GM19238 (cell line): ENCODE results near the gene VEPH1.

Experiments used
- DNase-seq: peaks from one replicate; pipeline ENCODE4 v3.0.0; 2011; ENCODE audit warnings: low spot score; ENCODE audit not compliant: insufficient read length

The VEPH1 gene

GRCh38 chr3:157310329-157311052 lies 192.7 kb downstream of the VEPH1 start:
- DNase-seq: no peak

GRCh38 chr3:157306502-157306901 lies 196.7 kb downstream of the VEPH1 start:
- DNase-seq: no peak

- DNase-seq: no peak
Observed at GRCh38 chr3:157305392-157305791, 197.8 kb downstream of the VEPH1 start.

GRCh38 chr3:157301755-157302154 lies 201.5 kb downstream of the VEPH1 start:
- DNase-seq: no peak

- no peak for DNase-seq
Observed at GRCh38 chr3:157300981-157301663, 202.1 kb downstream of the VEPH1 start.

GRCh38 chr3:157300094-157300493 lies 203.1 kb downstream of the VEPH1 start:
- DNase-seq: no peak

GRCh38 chr3:157297328-157297915 lies 205.8 kb downstream of the VEPH1 start:
- DNase-seq: no peak

GRCh38 chr3:157294953-157295352 lies 208.3 kb downstream of the VEPH1 start:
- DNase-seq: no peak

GRCh38 chr3:157294491-157294890 lies 208.7 kb downstream of the VEPH1 start:
- no peak for DNase-seq

GRCh38 chr3:157290766-157291165 lies 212.4 kb downstream of the VEPH1 start:
- DNase-seq: no peak

GRCh38 chr3:157285966-157286365 lies 217.2 kb downstream of the VEPH1 start:
- DNase-seq: no peak

GRCh38 chr3:157285141-157285540 lies 218.1 kb downstream of the VEPH1 start:
- no peak for DNase-seq

GRCh38 chr3:157284688-157285087 lies 218.5 kb downstream of the VEPH1 start:
- DNase-seq: no peak

GRCh38 chr3:157282261-157283191 lies 220.7 kb downstream of the VEPH1 start:
- no peak for DNase-seq

- DNase-seq: no peak
Observed at GRCh38 chr3:157280786-157281185, 222.4 kb downstream of the VEPH1 start.

- DNase-seq: no peak
Observed at GRCh38 chr3:157280354-157280753, 222.9 kb downstream of the VEPH1 start.

GRCh38 chr3:157279237-157279636 lies 224.0 kb downstream of the VEPH1 start:
- DNase-seq: no peak

GRCh38 chr3:157276801-157277200 lies 226.4 kb downstream of the VEPH1 start:
- DNase-seq: no peak

GRCh38 chr3:157275832-157276231 lies 227.4 kb downstream of the VEPH1 start:
- DNase-seq: no peak

- no peak for DNase-seq
Observed at GRCh38 chr3:157274644-157275137, 228.5 kb downstream of the VEPH1 start.

- no peak for DNase-seq
Observed at GRCh38 chr3:157271283-157271882, 231.8 kb downstream of the VEPH1 start.
